Right lobe of liver (tissue), 6 donors: ENCODE results near the gene CCDC50. TPM values are rescaled to one million over a fixed set of nuclear protein-coding genes. Genes with fewer than 3 reads are reported as not detected.
A peak's percentile ranks its signal among the peaks of the same experiment; 100 is the strongest.

ENCODE experiments used
- ATAC-seq, 4 donors: fragments of 200-7000 bp; cut with Tn5 transposase; one replicate each; pipeline ENCODE4 v1.9.1; 2020; ENCODE audit warnings: mild to moderate bottlenecking in 4 of 4, moderate library complexity in 4 of 4
- DNase-seq, 3 donors: peaks; one replicate each; pipeline ENCODE4 v3.0.0-alpha.2; 2020
- H3K27ac ChIP-seq, 3 donors: fragments of 200-600 bp; one replicate each; pipeline ENCODE4 v1.8.0; 2022
- H3K27me3 ChIP-seq, 2 donors: fragments of 200-600 bp; one replicate each; pipeline ENCODE4 v1.8.0; 2022
- H3K36me3 ChIP-seq, 4 donors: fragments of 200-600 bp; sonication (generic) in 1 of 4; one replicate each; pipeline versions ENCODE4 v1.5.1 to v1.8.0; 2017 to 2022; ENCODE audit warnings: control low read depth in 1 of 4
- H3K4me1 ChIP-seq, 4 donors: fragments of 200-600 bp; sonication (generic) in 1 of 4; one replicate each; pipeline versions ENCODE4 v1.5.1 to v1.8.0; 2017 to 2022; ENCODE audit warnings: control low read depth in 1 of 4
- H3K4me3 ChIP-seq, 3 donors: fragments of 200-600 bp; one replicate each; pipeline ENCODE4 v1.8.0; 2022
- H3K9me3 ChIP-seq, 4 donors: fragments of 200-600 bp; sonication (generic) in 1 of 4; one replicate each; pipeline versions ENCODE4 v1.5.1 to v1.8.0; 2017 to 2022; ENCODE audit warnings: control low read depth in 1 of 4
- POLR2A ChIP-seq: fragments of 450-650 bp; IDR thresholded peaks from one replicate; pipeline ENCODE4 v1.6.1; 2017; ENCODE audit warnings: antibody characterized with exemption, mild to moderate bottlenecking
- WGBS: methylation state at CpG from one replicate; pipeline ENCODE4 v1.1.6; 2018; ENCODE audit warnings: low coverage, low lambda C conversion rate; ENCODE audit not compliant: insufficient coverage; ENCODE audit errors: missing lambda C conversion rate; 5-methylcytosine and 5-hydroxymethylcytosine counted together
- intact Hi-C, 2 donors: fragments of 100-400 bp; cut with DNase I; formaldehyde crosslinking; loops; one replicate each; pipeline versions ENCODE4 v1.11.2 to v1.14.1; 2022
- total RNA-seq, 6 experiments: library from RNA; depleted of rRNA in 2 of 6; stranded (reverse); fragments of >200 nt in 2 of 6; fragmentation: NEBNext Ultra II Directional in 3 of 6; extraction: Animal tissue kit (Norgen Biotek cat#: 25700) in 3 of 6; gene quantifications; one replicate each; pipeline versions ENCODE4 v1.1.0 to v1.2.4, GENCODE V29; 2016 to 2023
- TF ChIP-seq, protein P1 (sequence below), 4 donors: fragments of 200-600 bp in 3 of 4; fragments of 450-650 bp in 1 of 4; IDR thresholded peaks; one replicate each; pipeline versions ENCODE4 v1.5.1 to v1.8.0; 2016 to 2022; ENCODE audit warnings: antibody characterized with exemption in 4 of 4, mild to moderate bottlenecking in 2 of 4
- donor health status: DM: no; HTN: yes; CAD: no.
- donor health status: DM: no; HTN: no; CAD: no.
- donor health status: DM: no; HTN: no; CAD: no.
- donor health status: DM: no; HTN: yes; CAD: no.
- donor health status: DM: no; HTN: yes; CAD: no.

CCDC50 gene
- total RNA-seq, 6 experiments from 2014 or later: 36.1 to 96.3 (median 65.1) TPM

DNA sequence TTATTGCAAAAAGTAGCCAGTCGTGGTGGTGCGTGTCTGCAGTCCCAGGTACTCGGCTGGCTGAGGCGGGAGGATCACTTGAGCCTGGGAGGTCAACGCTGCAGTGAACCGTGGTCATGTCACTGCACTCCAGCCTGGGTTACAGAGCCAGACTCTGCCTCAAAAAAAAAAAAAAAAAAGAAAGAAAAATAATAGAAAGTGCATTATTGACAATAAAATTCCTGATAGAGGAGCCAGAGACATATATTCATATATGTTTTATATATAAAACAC is 88.2 kb downstream of the CCDC50 start:
- no peak for TF ChIP-seq POLR2A
- TF ChIP-seq, protein P1, sequence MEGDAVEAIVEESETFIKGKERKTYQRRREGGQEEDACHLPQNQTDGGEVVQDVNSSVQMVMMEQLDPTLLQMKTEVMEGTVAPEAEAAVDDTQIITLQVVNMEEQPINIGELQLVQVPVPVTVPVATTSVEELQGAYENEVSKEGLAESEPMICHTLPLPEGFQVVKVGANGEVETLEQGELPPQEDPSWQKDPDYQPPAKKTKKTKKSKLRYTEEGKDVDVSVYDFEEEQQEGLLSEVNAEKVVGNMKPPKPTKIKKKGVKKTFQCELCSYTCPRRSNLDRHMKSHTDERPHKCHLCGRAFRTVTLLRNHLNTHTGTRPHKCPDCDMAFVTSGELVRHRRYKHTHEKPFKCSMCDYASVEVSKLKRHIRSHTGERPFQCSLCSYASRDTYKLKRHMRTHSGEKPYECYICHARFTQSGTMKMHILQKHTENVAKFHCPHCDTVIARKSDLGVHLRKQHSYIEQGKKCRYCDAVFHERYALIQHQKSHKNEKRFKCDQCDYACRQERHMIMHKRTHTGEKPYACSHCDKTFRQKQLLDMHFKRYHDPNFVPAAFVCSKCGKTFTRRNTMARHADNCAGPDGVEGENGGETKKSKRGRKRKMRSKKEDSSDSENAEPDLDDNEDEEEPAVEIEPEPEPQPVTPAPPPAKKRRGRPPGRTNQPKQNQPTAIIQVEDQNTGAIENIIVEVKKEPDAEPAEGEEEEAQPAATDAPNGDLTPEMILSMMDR (IDR thresholded peaks at IDR 0.05): no peak
- intact Hi-C loops: no loop called here
- peak overlapping the region in 1 of 3 donors; percentile 11 for H3K27ac ChIP-seq
- H3K36me3 ChIP-seq: no peaks in the 10 kb centered on the region
- DNase-seq: peak; percentile 25 to 64 (median 59)
- H3K4me1 ChIP-seq: no peaks in the 10 kb centered on the region
- H3K4me3 ChIP-seq: peak overlapping the region; percentile 2 to 28 (median 8)
- no peaks in the 10 kb centered on the region for H3K9me3 ChIP-seq
- WGBS: 6% methylated on average over 6 of the region's 6 CpGs
- peak; percentile 66 to 84 (median 78) for ATAC-seq
- H3K27me3 ChIP-seq: no peaks in the 10 kb centered on the region

DNA sequence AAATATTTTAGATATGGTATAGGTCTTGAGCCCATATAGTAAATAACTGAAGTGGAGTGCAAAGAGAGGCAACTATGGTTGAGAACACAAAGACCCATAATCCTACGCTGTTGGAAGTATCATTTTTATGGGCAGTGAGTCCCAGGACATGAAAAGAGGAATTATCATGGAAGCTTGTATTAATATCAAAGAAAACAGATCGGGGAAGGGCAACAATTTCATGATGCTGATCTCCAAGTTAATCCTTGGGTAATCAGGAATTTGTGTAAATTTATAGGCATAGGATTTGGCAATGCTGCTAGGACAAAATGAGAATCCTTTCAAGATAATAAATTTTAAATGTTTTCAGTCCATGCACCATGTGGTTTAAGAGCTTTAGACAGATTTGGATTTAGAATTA is 91.6 kb downstream of the CCDC50 start:
- H3K4me1 ChIP-seq: no peaks in the 10 kb centered on the region
- H3K36me3 ChIP-seq: no peaks in the 10 kb centered on the region
- DNase-seq (no peak), ATAC-seq (no peak)
- intact Hi-C loops: no loop called here
- no peaks in the 10 kb centered on the region for H3K9me3 ChIP-seq
- H3K4me3 ChIP-seq: no peak overlapping the region
- H3K27ac ChIP-seq: no peak overlapping the region
- WGBS: 96% methylated on average over 2 of the region's 2 CpGs
- H3K27me3 ChIP-seq: no peaks in the 10 kb centered on the region
- TF ChIP-seq POLR2A: no peak
- TF ChIP-seq, protein P1 (IDR thresholded peaks at IDR 0.05): no peak

DNA sequence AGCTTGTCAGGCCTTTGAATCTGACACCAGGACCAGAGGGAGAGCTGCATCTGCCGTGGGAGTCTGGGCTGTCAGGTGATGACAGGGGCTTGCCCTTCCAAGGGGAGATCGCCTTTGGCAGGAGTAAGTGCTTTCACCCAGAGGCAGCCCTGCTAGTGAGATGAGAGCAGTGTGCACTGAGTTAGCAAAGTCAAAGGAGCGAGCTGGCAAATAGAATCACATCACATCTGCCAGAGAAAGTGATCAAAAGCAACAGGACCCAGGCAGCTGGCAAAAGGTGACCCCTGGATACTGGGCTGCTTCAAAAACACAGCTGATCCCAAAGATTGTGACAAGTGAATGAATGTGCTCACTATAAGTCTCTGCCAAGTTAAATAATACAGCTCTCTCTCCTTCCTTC is 95.7 kb downstream of the CCDC50 start:
- intact Hi-C loops: no loop called here

DNA sequence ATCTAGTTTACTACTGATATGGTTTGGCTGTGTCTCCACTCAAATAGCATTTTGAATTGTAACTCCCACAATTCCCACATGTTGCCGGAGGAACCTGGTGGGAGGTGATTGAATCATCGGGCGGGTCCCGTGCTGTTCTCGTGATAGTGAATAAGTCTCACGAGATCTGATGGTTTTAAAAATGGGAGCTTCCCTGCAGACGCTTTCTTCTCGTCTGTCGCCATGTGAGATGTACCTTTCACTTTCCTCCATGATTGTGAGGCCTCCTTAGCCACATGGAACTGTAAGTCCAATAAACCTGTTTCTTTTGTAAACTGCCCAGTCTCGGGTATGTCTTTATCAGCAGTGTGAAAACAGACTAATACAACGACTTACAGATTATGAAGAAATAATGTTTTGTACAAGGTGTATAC is 96.1 kb downstream of the CCDC50 start:
- H3K4me1 ChIP-seq: peaks cover 0 to 7% (median under 1%) of the 10 kb centered on the region in 4 donors
- H3K9me3 ChIP-seq: no peaks in the 10 kb centered on the region
- H3K27me3 ChIP-seq: no peaks in the 10 kb centered on the region
- intact Hi-C loops: no loop called here
- H3K4me3 ChIP-seq: no peak overlapping the region
- no peak for ATAC-seq
- no peak for TF ChIP-seq POLR2A
- TF ChIP-seq, protein P1 (IDR thresholded peaks at IDR 0.05): no peak
- no peak for DNase-seq
- no peaks in the 10 kb centered on the region for H3K36me3 ChIP-seq
- whole genome bisulfite sequencing: 93% methylated on average over 11 of the region's 11 CpGs
- H3K27ac ChIP-seq: no peak overlapping the region

More for the DNA sequence above, 95.7 kb downstream of the CCDC50 start:
- Histone ChIP-seq H3K9me3 (no peaks in the 10 kb centered on the region), H3K4me1 (peaks cover 0 to 4% (median 0%) of the 10 kb centered on the region in 4 donors), H3K27ac (no peak overlapping the region), H3K36me3 (no peaks in the 10 kb centered on the region), H3K27me3 (no peaks in the 10 kb centered on the region), H3K4me3 (no peak overlapping the region)
- DNase-seq: no peak
- TF ChIP-seq POLR2A: no peak
- TF ChIP-seq, protein P1 (IDR thresholded peaks at IDR 0.05): no peak
- WGBS: 81% methylated on average over 2 of the region's 3 CpGs
- no peak for ATAC-seq

DNA sequence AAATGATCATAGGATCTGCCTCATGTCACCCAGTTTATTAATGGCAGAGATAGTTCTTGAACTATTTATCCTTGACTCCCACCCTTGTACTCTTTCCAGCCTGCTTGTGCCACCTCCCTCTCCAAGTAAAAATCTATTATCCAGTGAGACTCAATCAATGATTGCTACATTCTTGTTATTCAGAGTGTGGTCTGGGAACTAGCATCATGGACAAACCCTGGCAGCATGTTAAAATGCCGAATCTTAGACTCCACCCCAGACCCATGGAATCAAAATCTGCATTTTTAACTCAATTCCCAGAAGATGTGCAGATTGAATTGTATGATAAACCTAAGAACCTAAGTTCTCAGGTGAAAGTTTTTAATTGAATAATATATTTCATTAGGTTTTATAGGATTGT is 97.1 kb downstream of the CCDC50 start:
- H3K27ac ChIP-seq: no peak overlapping the region
- no peak overlapping the region for H3K4me3 ChIP-seq
- WGBS: 22% methylated on average over 1 of the region's 1 CpG
- no peaks in the 10 kb centered on the region for H3K36me3 ChIP-seq
- H3K4me1 ChIP-seq: peaks cover 0 to 15% (median 2%) of the 10 kb centered on the region in 4 donors
- intact Hi-C loops: no loop called here
- no peak for ATAC-seq
- no peak for DNase-seq
- H3K27me3 ChIP-seq: no peaks in the 10 kb centered on the region
- no peak for TF ChIP-seq POLR2A
- TF ChIP-seq, protein P1 (IDR thresholded peaks at IDR 0.05): no peak
- H3K9me3 ChIP-seq: no peaks in the 10 kb centered on the region
